NB4 (cell line): ENCODE results near the gene TMEM88.

Experiments
- DNase-seq: peaks from one replicate; pipeline ENCODE4 v3.0.0; 2010; ENCODE audit warnings: low read depth
- H3K4me3 ChIP-seq: one replicate; pipeline ENCODE4 v1.5.1; 2011; ENCODE audit warnings: mild to moderate bottlenecking, low read depth, low read length, moderate library complexity
- CTCF ChIP-seq: IDR thresholded peaks from one replicate; pipeline ENCODE4 v1.5.1; 2012; ENCODE audit warnings: low read depth, low read length
- MAX ChIP-seq: IDR thresholded peaks from 2 replicates; pipeline ENCODE4 v1.6.1; 2011; ENCODE audit warnings: low read depth, low read length
- MYC ChIP-seq: IDR thresholded peaks from 2 replicates; pipeline ENCODE4 v1.6.1; 2011; ENCODE audit warnings: low read depth, low read length
- POLR2A ChIP-seq: IDR thresholded peaks from 2 replicates; pipeline ENCODE4 v1.6.1; 2011; ENCODE audit warnings: mild to moderate bottlenecking; ENCODE audit not compliant: insufficient read length; ENCODE audit errors: extremely low read depth

Gene TMEM88

GRCh38 chr17:7835814-7836595 is 18.9 kb upstream of the TMEM88 start:
- peak; percentile 64 for DNase-seq
- TF ChIP-seq CTCF (no peak), POLR2A (peak; percentile 25)

GRCh38 chr17:7836596-7837407 is 18.1 kb upstream of the TMEM88 start:
- DNase-seq = peak; percentile 85
- peak; percentile 90 for TF ChIP-seq MAX
- peak; percentile 65; the same call in 1 of the 2 replicates for TF ChIP-seq MYC
- TF ChIP-seq CTCF = no peak
- H3K4me3 ChIP-seq = peak overlapping the region; percentile 66

More at GRCh38 chr17:7835814-7836595, 18.9 kb upstream of the TMEM88 start:
- H3K4me3 ChIP-seq = peak overlapping the region; percentile 66

GRCh38 chr17:7837408-7838088 is 17.3 kb upstream of the TMEM88 start:
- TF ChIP-seq POLR2A = no peak
- TF ChIP-seq CTCF = no peak
- no peak for TF ChIP-seq MYC
- TF ChIP-seq MAX = no peak
- H3K4me3 ChIP-seq = peak overlapping the region; percentile 66
- DNase-seq = peak; percentile 19

- peak; percentile 83 for DNase-seq
- TF ChIP-seq CTCF (no peak), POLR2A (no peak), MAX (no peak)
- peak overlapping the region; percentile 66 for H3K4me3 ChIP-seq
Measured at GRCh38 chr17:7838090-7839075, 16.5 kb upstream of the TMEM88 start.

GRCh38 chr17:7839190-7839875 is 15.5 kb upstream of the TMEM88 start:
- TF ChIP-seq CTCF (no peak), MYC (no peak), MAX (no peak), POLR2A (no peak)
- DNase-seq = peak; percentile 83
- H3K4me3 ChIP-seq = peak overlapping the region; percentile 46
